ENCODE data around the gene MAPK1. TPM values are rescaled to one million over a fixed set of nuclear protein-coding genes. Genes with fewer than 3 reads are reported as not detected.
A peak's percentile ranks its signal among the peaks of the same experiment; 100 is the strongest.
"Not testable (repeated sequence)": the region's sequence is repeated elsewhere in the genome, so short reads cannot be mapped to it uniquely, and the experiment has no call there.

Gene MAPK1
- total RNA-seq (100 to 1,000 TPM in 3 of 5 experiments, 10 to 100 TPM in 2; 68.9 to 120 (median 105) TPM), polyA plus RNA-seq (10 to 100 TPM; 58.3 to 59.4 TPM), total RNA-seq (116 reads per million, percentile 87 among the genes with 10 or more reads in this experiment)

DNA sequence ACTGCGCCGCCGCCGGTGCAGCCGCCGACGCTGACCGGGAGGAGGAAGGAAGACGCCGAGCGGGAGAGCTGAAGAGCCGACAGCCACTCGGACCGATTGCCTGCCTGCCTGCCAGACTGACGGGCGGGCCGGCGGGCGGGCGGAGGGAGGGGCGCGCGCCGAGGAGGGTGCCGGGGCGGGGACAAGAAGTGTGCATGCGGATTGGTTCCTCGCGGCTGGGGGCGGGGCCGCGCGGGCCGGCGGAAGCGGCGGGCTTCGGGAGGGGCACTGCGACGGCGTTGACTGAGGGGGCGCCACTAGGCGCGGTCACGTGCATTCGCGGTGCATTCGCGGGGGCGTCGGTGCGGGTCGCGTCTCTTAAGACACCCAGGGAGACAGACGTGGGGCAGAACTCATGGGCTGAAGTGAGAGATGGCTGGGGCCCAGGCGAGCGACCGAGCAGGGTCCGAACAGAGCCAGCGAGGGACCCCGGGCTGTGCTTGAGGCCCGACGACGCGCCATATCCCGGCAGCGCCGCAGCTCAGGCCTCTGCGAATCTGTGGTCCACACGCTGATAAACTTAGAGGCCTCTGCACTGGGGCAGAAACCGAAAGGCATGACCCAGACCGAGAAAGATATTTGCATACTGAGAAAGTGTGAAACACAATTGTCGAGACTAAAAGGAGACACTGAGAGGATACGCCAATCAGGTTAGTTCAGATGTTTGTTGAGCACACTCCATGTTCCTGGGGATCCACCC is at the start of gene MAPK1:
MAPK1 (minus strand) TSS at position 118 of the 739 bp plus-strand sequence. CDS start 205 bp downstream, outside the sequence.
- peak within 1 kb of the TSS; percentile 73 for H3K4me3 ChIP-seq (ENCODE audit: low read length)
- ATAC-seq (peak; percentile 99), DNase-seq (peak; percentile 88 to 96 (median 92))
- no peaks in the 10 kb centered on the region for H3K36me3 ChIP-seq (ENCODE audit: control insufficient read depth in 2 of 3, insufficient read depth in 3 of 3, low read length in 3 of 3)
- peaks cover 23 to 36% of the 10 kb centered on the region in 2 donors for H3K4me1 ChIP-seq (ENCODE audit: control insufficient read depth in 2 of 2, insufficient read depth in 2 of 2, low read length in 2 of 2)
- ChIA-PET CTCF (no interaction called here), POLR2A (interaction anchor here (0.7 to 1.1 kb wide), 3 partner anchors 9 to 132 kb away, joined by 3 read pairs; partner anchors contain the start of gene YPEL1)
- Mint-ChIP-seq H3K4me1 (peaks cover 36 to 52% (median 47%) of the 10 kb centered on the region in 7 donors), H3K9me3 (peaks cover 0 to 2% (median 0%) of the 10 kb centered on the region in 11 donors), H3K27ac (peak within 1 kb of the TSS; percentile 89 to 99 (median 95)), H3K27me3 (peaks cover 0 to 16% (median 0%) of the 10 kb centered on the region in 5 donors), H3K4me3 (peak within 1 kb of the TSS; percentile 87 to 99 (median 98)), H3K36me3 (peaks cover 0 to 19% (median 0%) of the 10 kb centered on the region in 5 donors)
- H3K27me3 ChIP-seq (ENCODE audit: control insufficient read depth in 2 of 2, insufficient read depth in 2 of 2, low read length in 2 of 2), result no peaks in the 10 kb centered on the region
- intact Hi-C loops (cut with micrococcal nuclease), result loop anchor here (1.0 to 10.0 kb wide), 10 partner anchors 9 to 240 kb away; partner anchors contain the start of genes PPIL2 (in 1 of the 2), PPM1F (in 1 of the 2) and YPEL1 (in 1 of the 2)
- H3K27ac ChIP-seq (ENCODE audit: low read depth, low read length), result peak within 1 kb of the TSS; percentile 88
- no peaks in the 10 kb centered on the region for H3K9me3 ChIP-seq (ENCODE audit: control insufficient read depth in 2 of 3, low read length in 3 of 3)

DNA sequence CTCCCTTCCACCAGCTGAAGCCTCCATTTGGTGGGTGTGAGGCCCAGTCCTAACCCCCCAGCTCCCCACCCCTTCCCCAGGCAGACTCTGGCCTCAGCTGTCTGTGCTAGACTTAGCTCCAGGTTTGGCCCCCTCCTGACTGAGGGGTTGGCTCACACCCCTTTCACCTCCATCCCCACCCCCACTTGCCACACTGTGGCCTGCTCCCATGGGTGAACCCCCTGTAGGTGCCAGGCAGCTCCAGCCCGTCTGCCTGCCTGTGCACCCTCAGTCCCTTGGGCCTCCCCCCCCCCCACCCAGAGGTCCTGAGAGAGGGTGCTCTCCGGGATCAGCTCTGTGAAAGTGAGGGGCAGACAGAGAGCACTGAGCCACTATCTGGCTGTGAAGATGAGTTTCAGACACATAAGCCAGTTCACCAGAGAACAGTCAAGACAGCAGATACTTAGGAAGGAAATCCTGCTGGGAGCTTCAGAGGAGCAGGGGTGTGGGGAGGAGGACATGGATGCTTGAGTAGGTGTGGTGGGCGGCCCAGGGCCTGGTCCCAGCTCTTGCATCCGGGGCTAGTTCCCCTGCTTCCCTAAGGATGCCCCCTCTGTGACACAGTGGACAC is 49.0 kb upstream of the MAPK1 start:
- Histone ChIP-seq H3K9me3 (ENCODE audit: control insufficient read depth in 2 of 3, low read length in 3 of 3) (no peaks in the 10 kb centered on the region), H3K27me3 (ENCODE audit: control insufficient read depth in 2 of 2, insufficient read depth in 2 of 2, low read length in 2 of 2) (no peaks in the 10 kb centered on the region), H3K4me3 (ENCODE audit: low read length) (no peak overlapping the region), H3K36me3 (ENCODE audit: control insufficient read depth in 2 of 3, insufficient read depth in 3 of 3, low read length in 3 of 3) (peaks cover 0 to 2% (median 0%) of the 10 kb centered on the region in 3 experiments), H3K4me1 (ENCODE audit: control insufficient read depth in 2 of 2, insufficient read depth in 2 of 2, low read length in 2 of 2) (no peaks in the 10 kb centered on the region), H3K27ac (ENCODE audit: low read depth, low read length) (no peak overlapping the region)
- DNase-seq (no peak), ATAC-seq (no peak)
- intact Hi-C loops (cut with micrococcal nuclease), result no loop called here
- ChIA-PET POLR2A (no interaction called here), CTCF (interaction anchor here (0.5 kb wide), 1 partner anchor 18 kb away, joined by 3 read pairs; no protein-coding TSS in a partner anchor)
- Mint-ChIP-seq H3K36me3 (no peaks in the 10 kb centered on the region), H3K27me3 (no peaks in the 10 kb centered on the region), H3K9me3 (no peaks in the 10 kb centered on the region), H3K4me3 (no peak overlapping the region), H3K27ac (no peak overlapping the region), H3K4me1 (no peaks in the 10 kb centered on the region)

DNA sequence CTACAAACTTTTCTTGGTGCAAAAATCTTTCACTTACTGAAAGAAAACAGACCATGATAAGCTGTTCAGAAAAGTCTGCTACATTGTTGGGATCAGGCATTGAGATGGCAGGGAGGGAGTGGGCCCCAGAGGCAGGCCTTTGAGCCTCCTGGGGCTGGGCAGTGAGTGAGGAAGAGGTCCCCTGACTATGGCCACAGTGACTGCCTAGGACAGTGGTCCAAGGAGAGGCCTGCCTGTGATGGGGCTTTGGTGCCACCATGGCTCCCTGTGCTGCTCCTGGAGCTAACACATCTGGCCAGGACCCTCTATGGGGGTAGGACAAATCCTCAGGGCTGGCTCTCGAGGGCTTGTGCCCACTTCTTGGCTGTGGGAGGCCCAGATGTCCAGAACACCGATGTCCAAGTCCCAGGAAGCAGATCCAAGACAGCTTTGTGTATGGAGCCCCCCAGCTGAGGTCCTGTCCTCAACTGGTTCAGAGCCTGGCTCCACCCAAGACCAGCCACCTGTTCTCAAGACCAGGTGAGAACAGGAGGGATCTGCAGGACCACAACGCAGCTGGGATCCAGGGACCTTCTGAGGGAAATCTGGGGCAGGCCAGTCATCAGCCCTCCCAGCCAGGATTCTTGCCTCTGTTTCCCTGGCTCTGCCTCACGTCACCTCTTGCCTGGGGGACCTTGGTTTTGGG is 48.3 kb upstream of the MAPK1 start:
- Histone ChIP-seq H3K27me3 (ENCODE audit: control insufficient read depth in 2 of 2, insufficient read depth in 2 of 2, low read length in 2 of 2) (no peaks in the 10 kb centered on the region), H3K36me3 (ENCODE audit: control insufficient read depth in 2 of 3, insufficient read depth in 3 of 3, low read length in 3 of 3) (no peaks in the 10 kb centered on the region), H3K27ac (ENCODE audit: low read depth, low read length) (no peak overlapping the region), H3K9me3 (ENCODE audit: control insufficient read depth in 2 of 3, low read length in 3 of 3) (no peaks in the 10 kb centered on the region), H3K4me3 (ENCODE audit: low read length) (no peak overlapping the region), H3K4me1 (ENCODE audit: control insufficient read depth in 2 of 2, insufficient read depth in 2 of 2, low read length in 2 of 2) (no peaks in the 10 kb centered on the region)
- H3K36me3 Mint-ChIP-seq, result no peaks in the 10 kb centered on the region
- ChIA-PET POLR2A (no interaction called here), CTCF (interaction anchor here (0.5 kb wide), 1 partner anchor 19 kb away, joined by 3 read pairs; no protein-coding TSS in a partner anchor)
- ATAC-seq (no peak), DNase-seq (no peak)
- no peaks in the 10 kb centered on the region for H3K27me3 Mint-ChIP-seq
- H3K4me3 Mint-ChIP-seq, result no peak overlapping the region
- no peaks in the 10 kb centered on the region for H3K9me3 Mint-ChIP-seq
- intact Hi-C loops (cut with micrococcal nuclease), result no loop called here
- no peaks in the 10 kb centered on the region for H3K4me1 Mint-ChIP-seq
- peak overlapping the region in 2 of 9 donors; percentile 9 to 72 for H3K27ac Mint-ChIP-seq

DNA sequence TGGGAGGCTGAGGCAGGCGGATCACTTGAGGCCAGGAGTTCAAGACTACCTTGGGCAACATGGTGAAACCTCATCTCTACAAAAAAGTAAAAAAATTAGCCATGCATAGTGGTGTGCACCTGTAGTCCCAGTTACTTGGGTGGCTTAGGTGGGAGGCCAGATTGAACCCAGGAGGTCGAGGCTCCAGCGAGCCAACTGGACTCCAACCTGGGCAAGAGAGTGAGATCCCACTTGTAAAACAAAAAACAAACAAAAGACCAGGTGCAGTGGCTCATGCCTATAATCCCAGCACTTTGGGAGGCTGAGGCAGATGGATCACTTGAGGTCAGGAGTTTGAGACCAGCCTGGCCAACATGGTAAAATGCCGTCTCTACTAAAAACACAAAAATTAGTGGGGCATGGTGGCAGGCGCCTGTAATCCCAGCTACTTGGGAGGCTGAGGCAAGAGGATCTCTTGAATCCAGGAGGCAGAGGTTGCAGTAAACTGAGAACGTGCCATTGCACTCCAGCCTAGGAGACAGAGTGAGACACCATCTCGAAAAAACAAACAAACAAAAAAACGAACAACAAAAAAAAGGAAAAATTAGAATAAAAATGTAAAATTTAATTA is 46.7 kb upstream of the MAPK1 start:
- H3K4me1 ChIP-seq (ENCODE audit: control insufficient read depth in 2 of 2, insufficient read depth in 2 of 2, low read length in 2 of 2); H3K27ac ChIP-seq (ENCODE audit: low read depth, low read length); ATAC-seq; H3K4me3 ChIP-seq (ENCODE audit: low read length); H3K9me3 ChIP-seq (ENCODE audit: control insufficient read depth in 2 of 3, low read length in 3 of 3); H3K36me3 Mint-ChIP-seq; POLR2A ChIA-PET; H3K27me3 ChIP-seq (ENCODE audit: control insufficient read depth in 2 of 2, insufficient read depth in 2 of 2, low read length in 2 of 2); intact Hi-C loops (cut with micrococcal nuclease); CTCF ChIA-PET; H3K4me1 Mint-ChIP-seq; H3K4me3 Mint-ChIP-seq; DNase-seq; H3K36me3 ChIP-seq (ENCODE audit: control insufficient read depth in 2 of 3, insufficient read depth in 3 of 3, low read length in 3 of 3); H3K27me3 Mint-ChIP-seq; H3K27ac Mint-ChIP-seq; H3K9me3 Mint-ChIP-seq: not testable (repeated sequence)

DNA sequence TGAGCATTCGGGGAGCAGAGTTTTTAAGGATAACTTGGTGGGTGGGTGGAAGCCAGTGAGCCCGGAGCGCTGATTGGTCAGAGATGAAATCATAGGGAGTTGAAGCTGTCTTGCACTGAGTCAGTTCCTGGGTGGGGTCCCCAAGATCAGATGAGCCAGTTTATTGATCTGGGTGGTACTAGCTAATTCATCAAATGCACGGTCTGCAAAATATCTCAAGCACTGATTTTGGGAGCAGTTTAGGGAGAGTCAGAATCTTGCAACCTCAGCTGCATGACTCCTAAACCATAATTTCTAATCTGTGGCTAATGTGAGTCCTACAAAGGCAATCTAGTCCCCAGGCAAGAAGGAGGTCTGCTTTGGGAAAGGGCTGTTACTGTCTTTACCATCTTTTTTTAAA is 42.9 kb upstream of the MAPK1 start:
- CTCF ChIA-PET; H3K27ac Mint-ChIP-seq; DNase-seq; H3K4me1 Mint-ChIP-seq; H3K36me3 ChIP-seq (ENCODE audit: control insufficient read depth in 2 of 3, insufficient read depth in 3 of 3, low read length in 3 of 3); H3K4me3 Mint-ChIP-seq; intact Hi-C loops (cut with micrococcal nuclease); H3K27ac ChIP-seq (ENCODE audit: low read depth, low read length); H3K9me3 Mint-ChIP-seq; POLR2A ChIA-PET; H3K36me3 Mint-ChIP-seq; H3K4me3 ChIP-seq (ENCODE audit: low read length); H3K27me3 ChIP-seq (ENCODE audit: control insufficient read depth in 2 of 2, insufficient read depth in 2 of 2, low read length in 2 of 2); H3K9me3 ChIP-seq (ENCODE audit: control insufficient read depth in 2 of 3, low read length in 3 of 3); ATAC-seq; H3K27me3 Mint-ChIP-seq; H3K4me1 ChIP-seq (ENCODE audit: control insufficient read depth in 2 of 2, insufficient read depth in 2 of 2, low read length in 2 of 2): not testable (repeated sequence)

DNA sequence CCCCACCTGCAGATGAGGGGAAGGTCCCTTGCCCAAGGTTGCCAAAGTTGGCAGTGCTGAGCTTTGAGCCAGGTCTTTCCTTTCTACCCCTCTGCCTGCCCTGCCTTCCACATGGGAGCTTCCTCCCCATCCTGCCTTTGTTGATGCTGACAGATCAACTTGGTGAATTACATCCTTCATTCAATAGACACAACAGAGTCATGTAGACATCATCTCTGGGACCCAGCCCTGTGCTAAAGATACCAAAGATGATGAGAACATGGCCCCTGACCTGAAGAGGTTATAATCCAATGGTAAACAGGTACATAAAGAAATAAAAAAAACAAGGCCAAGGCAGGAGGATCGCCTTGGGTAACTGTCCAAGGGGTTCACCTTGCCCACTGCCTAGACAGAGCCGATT is 42.4 kb upstream of the MAPK1 start:
- CTCF ChIA-PET, result no interaction called here

More for the DNA sequence above, 42.4 kb upstream of the MAPK1 start:
- no peak for DNase-seq
- no peak overlapping the region for H3K4me3 ChIP-seq (ENCODE audit: low read length)
- ATAC-seq, result no peak
- no peak overlapping the region for H3K4me3 Mint-ChIP-seq
- no peaks in the 10 kb centered on the region for H3K4me1 ChIP-seq (ENCODE audit: control insufficient read depth in 2 of 2, insufficient read depth in 2 of 2, low read length in 2 of 2)
- peaks cover 0 to 3% (median 0%) of the 10 kb centered on the region in 5 donors for H3K27me3 Mint-ChIP-seq
- H3K27ac Mint-ChIP-seq, result peak overlapping the region in 1 of 9 donors; percentile 16
- intact Hi-C loops (cut with micrococcal nuclease), result no loop called here
- POLR2A ChIA-PET, result no interaction called here
- peaks cover 0 to 4% (median 0%) of the 10 kb centered on the region in 5 donors for H3K36me3 Mint-ChIP-seq
- H3K36me3 ChIP-seq (ENCODE audit: control insufficient read depth in 2 of 3, insufficient read depth in 3 of 3, low read length in 3 of 3), result no peaks in the 10 kb centered on the region
- no peaks in the 10 kb centered on the region for H3K9me3 Mint-ChIP-seq
- H3K27ac ChIP-seq (ENCODE audit: low read depth, low read length), result no peak overlapping the region
- no peaks in the 10 kb centered on the region for H3K4me1 Mint-ChIP-seq
- H3K27me3 ChIP-seq (ENCODE audit: control insufficient read depth in 2 of 2, insufficient read depth in 2 of 2, low read length in 2 of 2), result no peaks in the 10 kb centered on the region
- no peaks in the 10 kb centered on the region for H3K9me3 ChIP-seq (ENCODE audit: control insufficient read depth in 2 of 3, low read length in 3 of 3)

Measured in naive thymus-derived CD4-positive, alpha-beta T cell (primary cell).